Measurements from ENCODE around the gene ZFP14. TPM values are rescaled to one million over a fixed set of nuclear protein-coding genes. Genes with fewer than 3 reads are reported as not detected.

The ZFP14 gene
- 1.3 and 1.7 TPM in 2 replicates for total RNA-seq (2014; rRNA removed; shearing (Covaris generic); ENCODE audit: low replicate concordance)

GRCh38 chr19:36378625-36379509 is at the start of gene ZFP14:
Gene ZFP14 (minus strand): TSS chr19:36379201. CDS start chr19:36367892, 11,309 bp downstream.
- H3K36me3 ChIP-seq: no peaks in the 10 kb centered on the region
- H3K4me3 ChIP-seq: peak within 1 kb of the TSS; percentile 72
- peaks cover 3% of the 10 kb centered on the region; the same call in 1 of the 2 replicates for H3K9me3 ChIP-seq
- peak; percentile 95 for DNase-seq
- no peaks in the 10 kb centered on the region for H3K27me3 ChIP-seq

- Histone ChIP-seq H3K4me3 (no peak overlapping the region), H3K9me3 (peaks cover 4% of the 10 kb centered on the region), H3K36me3 (no peaks in the 10 kb centered on the region), H3K27me3 (no peaks in the 10 kb centered on the region)
- no peak for DNase-seq
Observed at GRCh38 chr19:36423925-36424324, 44.9 kb upstream of the ZFP14 start.

- Histone ChIP-seq H3K9me3 (peaks cover 7% of the 10 kb centered on the region), H3K4me3 (no peak overlapping the region), H3K36me3 (no peaks in the 10 kb centered on the region), H3K27me3 (no peaks in the 10 kb centered on the region)
- DNase-seq: no peak
Observed at GRCh38 chr19:36421749-36422481, 42.9 kb upstream of the ZFP14 start.

GRCh38 chr19:36420961-36421748 is 42.2 kb upstream of the ZFP14 start:
- H3K36me3 ChIP-seq: peaks cover 3% of the 10 kb centered on the region
- peaks cover 8% of the 10 kb centered on the region for H3K9me3 ChIP-seq
- DNase-seq: no peak
- H3K4me3 ChIP-seq: no peak overlapping the region
- no peaks in the 10 kb centered on the region for H3K27me3 ChIP-seq

- peak within 1 kb of the TSS; percentile 64 for H3K4me3 ChIP-seq
- H3K9me3 ChIP-seq: peaks cover 14% of the 10 kb centered on the region
- peaks cover 5% of the 10 kb centered on the region for H3K36me3 ChIP-seq
- H3K27me3 ChIP-seq: no peaks in the 10 kb centered on the region
- DNase-seq: peak; percentile 66
Observed at GRCh38 chr19:36418287-36419001, 39.4 kb upstream of the ZFP14 start, which contains the start of gene ZFP82. Gene ZFP82 (minus strand): TSS chr19:36418644. CDS start chr19:36409789, 8,855 bp downstream.

GRCh38 chr19:36417752-36418286 is 38.8 kb upstream of the ZFP14 start:
- Histone ChIP-seq H3K27me3 (no peaks in the 10 kb centered on the region), H3K36me3 (peaks cover 5% of the 10 kb centered on the region), H3K4me3 (peak overlapping the region; percentile 64), H3K9me3 (peaks cover 14% of the 10 kb centered on the region)
- no peak for DNase-seq

GRCh38 chr19:36409841-36410240 is 30.8 kb upstream of the ZFP14 start:
- H3K27me3 ChIP-seq: no peaks in the 10 kb centered on the region
- peaks cover 7% of the 10 kb centered on the region; the same call in 1 of the 2 replicates for H3K9me3 ChIP-seq
- H3K4me3 ChIP-seq: no peak overlapping the region
- H3K36me3 ChIP-seq: peaks cover 11% of the 10 kb centered on the region
- no peak for DNase-seq

GRCh38 chr19:36408101-36408500 is 29.1 kb upstream of the ZFP14 start:
- Histone ChIP-seq H3K4me3 (no peak overlapping the region), H3K36me3 (peaks cover 14% of the 10 kb centered on the region), H3K27me3 (no peaks in the 10 kb centered on the region), H3K9me3 (0 out of 2 replicates have a peak, but pooled peaks cover 7% of the 10 kb centered on the region)
- DNase-seq: no peak

GRCh38 chr19:36404498-36404897 is 25.5 kb upstream of the ZFP14 start:
- peaks cover 5% of the 10 kb centered on the region; the same call in 1 of the 2 replicates for H3K9me3 ChIP-seq
- no peaks in the 10 kb centered on the region for H3K27me3 ChIP-seq
- H3K4me3 ChIP-seq: no peak overlapping the region
- DNase-seq: no peak
- peaks cover 21% of the 10 kb centered on the region for H3K36me3 ChIP-seq

GRCh38 chr19:36401475-36401874 is 22.5 kb upstream of the ZFP14 start:
- DNase-seq: no peak
- no peak overlapping the region for H3K4me3 ChIP-seq
- no peaks in the 10 kb centered on the region for H3K27me3 ChIP-seq
- H3K9me3 ChIP-seq: peaks cover 13% of the 10 kb centered on the region
- H3K36me3 ChIP-seq: peaks cover 24% of the 10 kb centered on the region

- H3K36me3 ChIP-seq: peaks cover 31% of the 10 kb centered on the region
- DNase-seq: no peak
- no peaks in the 10 kb centered on the region for H3K27me3 ChIP-seq
- peaks cover 17% of the 10 kb centered on the region for H3K9me3 ChIP-seq
- H3K4me3 ChIP-seq: no peak overlapping the region
Observed at GRCh38 chr19:36398571-36398970, 19.6 kb upstream of the ZFP14 start.

GRCh38 chr19:36392916-36393673 is 14.1 kb upstream of the ZFP14 start:
- Histone ChIP-seq H3K27me3 (no peaks in the 10 kb centered on the region), H3K9me3 (peaks cover 41% of the 10 kb centered on the region), H3K36me3 (peaks cover 36% of the 10 kb centered on the region), H3K4me3 (no peak overlapping the region)
- DNase-seq: no peak

GRCh38 chr19:36379510-36379819 is 464 bp upstream of the ZFP14 start:
- no peaks in the 10 kb centered on the region for H3K27me3 ChIP-seq
- no peaks in the 10 kb centered on the region for H3K36me3 ChIP-seq
- H3K9me3 ChIP-seq: peaks cover 3% of the 10 kb centered on the region; the same call in 1 of the 2 replicates
- DNase-seq: no peak
- H3K4me3 ChIP-seq: peak overlapping the region; percentile 72

- H3K4me3 ChIP-seq: peak overlapping the region; percentile 72
Observed at GRCh38 chr19:36377541-36378178, 1.3 kb downstream of the ZFP14 start.

More at GRCh38 chr19:36377541-36378178, 1.3 kb downstream of the ZFP14 start:
- no peaks in the 10 kb centered on the region for H3K27me3 ChIP-seq
- H3K9me3 ChIP-seq: peaks cover 4% of the 10 kb centered on the region
- H3K36me3 ChIP-seq: no peaks in the 10 kb centered on the region
- DNase-seq: no peak

Measured in MG63 (cell line).